Measurements from ENCODE around the gene LBX1.
"Not testable (repeated sequence)": the region's sequence is repeated elsewhere in the genome, so short reads cannot be mapped to it uniquely, and the experiment has no call there.

The LBX1 gene

GRCh38 chr10:101208543-101208942 lies 20.7 kb downstream of the LBX1 start:
- no peak for DNase-seq (ENCODE audit: low spot score)

- no peak for DNase-seq (ENCODE audit: low spot score)
These were observed 22.2 kb downstream of the LBX1 start for GRCh38 chr10:101207026-101207425.

GRCh38 chr10:101202667-101203066 lies 26.6 kb downstream of the LBX1 start:
- DNase-seq (ENCODE audit: low spot score): not testable (repeated sequence)

- not testable (repeated sequence) for DNase-seq (ENCODE audit: low spot score)
These were observed 30.8 kb downstream of the LBX1 start for GRCh38 chr10:101198326-101198977.

- DNase-seq (ENCODE audit: low spot score): no peak
These were observed 33.3 kb downstream of the LBX1 start for GRCh38 chr10:101195921-101196320.

- DNase-seq (ENCODE audit: low spot score): no peak
These were observed 39.5 kb downstream of the LBX1 start for GRCh38 chr10:101189461-101190401.

- DNase-seq (ENCODE audit: low spot score): no peak
These were observed 40.3 kb downstream of the LBX1 start for GRCh38 chr10:101188942-101189341.

GRCh38 chr10:101183458-101184183 lies 45.6 kb downstream of the LBX1 start:
- DNase-seq (ENCODE audit: low spot score): no peak

- DNase-seq (ENCODE audit: low spot score): no peak
These were observed 46.3 kb downstream of the LBX1 start for GRCh38 chr10:101182936-101183335.

Data from cerebellar cortex (tissue), 1 donor.